H9 (cell line): Measurements from ENCODE around the gene NFXL1. TPM values are rescaled to one million over a fixed set of nuclear protein-coding genes. Genes with fewer than 3 reads are reported as not detected.

Source experiments
- DNase-seq: peaks from one replicate; pipeline ENCODE4 v3.0.0-alpha.2; 2017
- H2AFZ ChIP-seq: one replicate; pipeline ENCODE4 v1.6.1; 2013; ENCODE audit warnings: mild to moderate bottlenecking, low read length, control low read depth, moderate library complexity
- H2AK5ac ChIP-seq: 2 replicates; pipeline ENCODE4 v1.6.1; 2013; ENCODE audit warnings: low read length, control low read depth, mixed read lengths; ENCODE audit not compliant: insufficient read length
- H2BK120ac ChIP-seq: one replicate; pipeline ENCODE4 v1.6.1; 2013; ENCODE audit warnings: low read depth, mild to moderate bottlenecking, low read length, control low read depth, inconsistent platforms; ENCODE audit not compliant: poor library complexity, severe bottlenecking
- H2BK12ac ChIP-seq: 2 replicates; pipeline ENCODE4 v1.6.1; 2013; ENCODE audit warnings: low read length, control low read depth, mixed read lengths, low read depth; ENCODE audit not compliant: insufficient read length
- H2BK15ac ChIP-seq: 2 replicates; pipeline ENCODE4 v1.6.1; 2013; ENCODE audit warnings: low read depth, low read length, control low read depth
- H2BK20ac ChIP-seq: one replicate; pipeline ENCODE4 v1.6.1; 2013; ENCODE audit warnings: low read depth, mild to moderate bottlenecking, low read length, control low read depth, inconsistent platforms; ENCODE audit not compliant: poor library complexity, severe bottlenecking
- H2BK5ac ChIP-seq: 2 replicates; pipeline ENCODE4 v1.6.1; 2013; ENCODE audit warnings: low read length, control low read depth, mixed read lengths; ENCODE audit not compliant: insufficient read length
- H3K14ac ChIP-seq: 2 replicates; pipeline ENCODE4 v1.6.1; 2013; ENCODE audit warnings: low read length, control low read depth; ENCODE audit not compliant: insufficient read depth
- H3K18ac ChIP-seq: 2 replicates; pipeline ENCODE4 v1.6.1; 2013; ENCODE audit warnings: low read depth, mild to moderate bottlenecking, mixed read lengths, low read length, control low read depth; ENCODE audit not compliant: insufficient read length
- H3K23ac ChIP-seq: 2 replicates; pipeline ENCODE4 v1.6.1; 2013; ENCODE audit warnings: low read length, control low read depth, mixed read lengths, low read depth; ENCODE audit not compliant: insufficient read length
- H3K23me2 ChIP-seq: 2 replicates; pipeline ENCODE4 v1.6.1; 2013; ENCODE audit warnings: low read depth, mild to moderate bottlenecking, mixed read lengths, low read length, control low read depth; ENCODE audit not compliant: insufficient read length, poor library complexity, severe bottlenecking
- H3K27ac ChIP-seq: 2 replicates; pipeline ENCODE4 v1.5.1; 2013; ENCODE audit warnings: low read length, control low read depth, mixed read lengths, low read depth; ENCODE audit not compliant: insufficient read length
- H3K27me3 ChIP-seq: 2 replicates; pipeline ENCODE4 v1.6.1; 2013; ENCODE audit warnings: low read length, control low read depth, inconsistent platforms; ENCODE audit not compliant: insufficient read depth
- H3K4ac ChIP-seq: 2 replicates; pipeline ENCODE4 v1.6.1; 2013; ENCODE audit warnings: low read depth, mild to moderate bottlenecking, control low read depth, inconsistent platforms, low read length, moderate library complexity
- H3K4me1 ChIP-seq: 2 replicates; pipeline ENCODE4 v1.6.1; 2013; ENCODE audit warnings: low read length, control low read depth, inconsistent platforms; ENCODE audit not compliant: insufficient read depth
- H3K4me2 ChIP-seq: 2 replicates; pipeline ENCODE4 v1.6.1; 2013; ENCODE audit warnings: low read length, control low read depth, mixed read lengths; ENCODE audit not compliant: insufficient read length, insufficient read depth
- H3K56ac ChIP-seq: 2 replicates; pipeline ENCODE4 v1.6.1; 2013; ENCODE audit warnings: low read depth, mild to moderate bottlenecking, mixed read lengths, low read length, control low read depth; ENCODE audit not compliant: insufficient read length
- H3K79me1 ChIP-seq: 2 replicates; pipeline ENCODE4 v1.6.1; 2013; ENCODE audit warnings: low read depth, mild to moderate bottlenecking, moderate library complexity, low read length, control low read depth, inconsistent platforms; ENCODE audit not compliant: insufficient read depth, poor library complexity, severe bottlenecking
- H3K79me2 ChIP-seq: 2 replicates; pipeline ENCODE4 v1.6.1; 2013; ENCODE audit warnings: low read length, control low read depth, inconsistent platforms; ENCODE audit not compliant: insufficient read depth
- H3K9ac ChIP-seq: 2 replicates; pipeline ENCODE4 v1.6.1; 2013; ENCODE audit warnings: low read length, control low read depth, mixed read lengths; ENCODE audit not compliant: insufficient read length; ENCODE audit errors: extremely low read depth
- H3K9me3 ChIP-seq: one replicate; pipeline ENCODE4 v1.6.1; 2013; ENCODE audit warnings: low read depth, low read length, inconsistent platforms; ENCODE audit not compliant: control insufficient read depth
- H3T11ph ChIP-seq: one replicate; pipeline ENCODE4 v1.6.1; 2013; ENCODE audit warnings: mild to moderate bottlenecking, low read length, control low read depth, inconsistent platforms
- H4K20me1 ChIP-seq: one replicate; pipeline ENCODE4 v1.6.1; 2013; ENCODE audit not compliant: control insufficient read depth, insufficient read length, insufficient read depth
- H4K5ac ChIP-seq: 2 replicates; pipeline ENCODE4 v1.6.1; 2013; ENCODE audit warnings: low read depth, mild to moderate bottlenecking, mixed read lengths, low read length, control low read depth; ENCODE audit not compliant: insufficient read length
- H4K8ac ChIP-seq: replicated peaks from 2 replicates; pipeline ENCODE4 v1.6.1; 2013; ENCODE audit warnings: low read length, control low read depth, mixed read lengths, low read depth; ENCODE audit not compliant: insufficient read length
- H4K91ac ChIP-seq: 2 replicates; pipeline ENCODE4 v1.6.1; 2013; ENCODE audit warnings: low read depth, mild to moderate bottlenecking, moderate library complexity, mixed read lengths, low read length, control low read depth; ENCODE audit not compliant: insufficient read length
- H3K27ac Mint-ChIP-seq, 3 experiments: 2 replicates in 2 of 3; 3 replicates in 1 of 3; pipeline ENCODE4 v1.8.0; 2020 to 2021; ENCODE audit warnings: mixed read lengths in 3 of 3, mild to moderate bottlenecking in 1 of 3, moderate library complexity in 1 of 3
- H3K27me3 Mint-ChIP-seq: 2 replicates; pipeline ENCODE4 v1.8.0; 2021; ENCODE audit warnings: low read depth, mild to moderate bottlenecking, moderate library complexity, mixed read lengths
- H3K36me3 Mint-ChIP-seq, 3 experiments: 2 replicates in 2 of 3; 3 replicates in 1 of 3; pipeline ENCODE4 v1.8.0; 2020 to 2021; ENCODE audit warnings: low read depth in 3 of 3, mixed read lengths in 3 of 3; ENCODE audit not compliant: insufficient read depth in 1 of 3
- H3K4me1 Mint-ChIP-seq, 2 experiments: 2 replicates each; pipeline ENCODE4 v1.8.0; 2020; ENCODE audit warnings: mixed read lengths in 2 of 2
- H3K4me3 Mint-ChIP-seq, 2 experiments: 2 replicates in 1 of 2; 3 replicates in 1 of 2; pipeline ENCODE4 v1.8.0; 2020 to 2021; ENCODE audit warnings: mild to moderate bottlenecking in 2 of 2, mixed read lengths in 2 of 2, moderate library complexity in 1 of 2
- H3K9me3 Mint-ChIP-seq, 2 experiments: 2 replicates in 1 of 2; 3 replicates in 1 of 2; pipeline ENCODE4 v1.8.0; 2020; ENCODE audit warnings: mild to moderate bottlenecking in 2 of 2, mixed read lengths in 2 of 2, moderate library complexity in 1 of 2
- WGBS: extraction: QIAGEN DNeasy Blood & Tissue Kit; methylation state at CpG from one replicate; pipeline ENCODE4 v1.1.7; 2013; ENCODE audit warnings: missing lambda C conversion rate, low lambda C conversion rate, mixed read lengths; ENCODE audit not compliant: insufficient read length; ENCODE audit errors: extremely low coverage; 5-methylcytosine and 5-hydroxymethylcytosine counted together
- total RNA-seq: library from RNA; stranded (reverse); gene quantifications from 2 replicates; pipeline ENCODE4 v1.2.1, GENCODE V29; 2021
- TF ChIP-seq, protein P1 (sequence below): fragments of 200-600 bp; sonication (generic); conservative IDR thresholded peaks from 3 replicates; pipeline ENCODE4 v1.8.0; 2021; ENCODE audit warnings: antibody characterized with exemption, mild to moderate bottlenecking

The NFXL1 gene
- total RNA-seq, 1 experiment from 2014 or later = 33.8 TPM

DNA sequence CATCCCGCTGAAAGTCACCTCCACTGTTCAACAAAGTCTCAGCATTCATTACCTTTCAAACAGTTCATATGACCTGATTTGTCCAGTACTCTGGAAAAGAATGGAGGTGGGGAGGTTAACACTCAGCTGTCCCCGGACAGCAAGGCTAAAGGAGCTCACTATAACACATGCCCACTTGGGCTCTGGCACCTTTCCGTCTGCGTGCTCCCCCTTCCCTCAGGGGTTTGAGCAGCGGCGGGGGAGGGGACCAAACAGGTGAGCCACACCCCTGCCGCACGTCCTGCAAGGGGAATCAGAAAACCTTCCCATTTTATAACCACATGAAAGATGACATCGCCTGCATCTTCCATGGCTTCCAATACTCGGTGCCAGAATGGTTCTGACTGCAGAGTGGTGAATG, 39.9 kb upstream of the NFXL1 start:
- Histone ChIP-seq H2BK120ac (no peak overlapping the region), H4K5ac (no peak overlapping the region), H3K27ac (no peak overlapping the region), H2AK5ac (no peak overlapping the region), H3K4ac (no peak overlapping the region), H3K4me1 (no peaks in the 10 kb centered on the region), H4K8ac (no peak overlapping the region), H3K79me2 (no peaks in the 10 kb centered on the region), H2BK20ac (no peak overlapping the region), H4K91ac (no peak overlapping the region), H2AFZ (no peak overlapping the region), H4K20me1 (no peaks in the 10 kb centered on the region), H3K23me2 (no peaks in the 10 kb centered on the region), H3K23ac (no peak overlapping the region), H2BK15ac (no peak overlapping the region), H3K56ac (no peak overlapping the region), H2BK5ac (no peak overlapping the region), H3K9me3 (no peaks in the 10 kb centered on the region), H3K14ac (no peak overlapping the region), H3K18ac (no peak overlapping the region), H3K79me1 (no peaks in the 10 kb centered on the region), H3K9ac (no peak overlapping the region), H3K4me2 (no peak overlapping the region), H3T11ph (no peak overlapping the region), H2BK12ac (no peak overlapping the region), H3K27me3 (no peaks in the 10 kb centered on the region)
- no peak overlapping the region for H3K27ac Mint-ChIP-seq
- peaks cover 0 to 4% (median 0%) of the 10 kb centered on the region in 3 experiments; a peak in 2 of 7 replicates for H3K36me3 Mint-ChIP-seq
- no peak overlapping the region for H3K4me3 Mint-ChIP-seq
- TF ChIP-seq, protein P1, sequence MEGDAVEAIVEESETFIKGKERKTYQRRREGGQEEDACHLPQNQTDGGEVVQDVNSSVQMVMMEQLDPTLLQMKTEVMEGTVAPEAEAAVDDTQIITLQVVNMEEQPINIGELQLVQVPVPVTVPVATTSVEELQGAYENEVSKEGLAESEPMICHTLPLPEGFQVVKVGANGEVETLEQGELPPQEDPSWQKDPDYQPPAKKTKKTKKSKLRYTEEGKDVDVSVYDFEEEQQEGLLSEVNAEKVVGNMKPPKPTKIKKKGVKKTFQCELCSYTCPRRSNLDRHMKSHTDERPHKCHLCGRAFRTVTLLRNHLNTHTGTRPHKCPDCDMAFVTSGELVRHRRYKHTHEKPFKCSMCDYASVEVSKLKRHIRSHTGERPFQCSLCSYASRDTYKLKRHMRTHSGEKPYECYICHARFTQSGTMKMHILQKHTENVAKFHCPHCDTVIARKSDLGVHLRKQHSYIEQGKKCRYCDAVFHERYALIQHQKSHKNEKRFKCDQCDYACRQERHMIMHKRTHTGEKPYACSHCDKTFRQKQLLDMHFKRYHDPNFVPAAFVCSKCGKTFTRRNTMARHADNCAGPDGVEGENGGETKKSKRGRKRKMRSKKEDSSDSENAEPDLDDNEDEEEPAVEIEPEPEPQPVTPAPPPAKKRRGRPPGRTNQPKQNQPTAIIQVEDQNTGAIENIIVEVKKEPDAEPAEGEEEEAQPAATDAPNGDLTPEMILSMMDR = no peak
- no peaks in the 10 kb centered on the region for H3K27me3 Mint-ChIP-seq
- peaks cover 6 to 8% of the 10 kb centered on the region in 2 experiments; a peak in 3 of 4 replicates for H3K4me1 Mint-ChIP-seq
- WGBS = no CpG with 5 or more reads among the region's 10 CpGs
- H3K9me3 Mint-ChIP-seq = peaks cover 0 to 3% of the 10 kb centered on the region in 2 experiments; a peak in 1 of 5 replicates
- DNase-seq = no peak
